SK-N-SH (cell line): ENCODE results near the gene CPNE8.

Source experiments
- CTCF ChIP-seq: fragments of 200-600 bp; sonication (generic); IDR thresholded peaks from 2 replicates; pipeline ENCODE4 v1.6.1; 2017; ENCODE audit warnings: antibody characterized with exemption, mild to moderate bottlenecking, moderate library complexity
- ELF1 ChIP-seq: IDR thresholded peaks from 2 replicates; pipeline ENCODE4 v1.4.0; 2012
- FOXJ3 ChIP-seq: sonication (generic); formaldehyde crosslinking; IDR thresholded peaks from 2 replicates; pipeline ENCODE4 v1.5.1; 2020; ENCODE audit warnings: mild to moderate bottlenecking, missing genetic modification reagents
- RAD21 ChIP-seq: IDR thresholded peaks from 2 replicates; pipeline ENCODE4 v1.6.1; 2012; ENCODE audit warnings: mild to moderate bottlenecking, low read length
- REST ChIP-seq: IDR thresholded peaks from 2 replicates; pipeline ENCODE4 v1.6.1; 2012; ENCODE audit warnings: mild to moderate bottlenecking, low read depth, low read length, moderate library complexity
- RFX5 ChIP-seq: IDR thresholded peaks from 2 replicates; pipeline ENCODE4 v1.6.1; 2012; ENCODE audit warnings: mild to moderate bottlenecking, improper control_type of control experiment, low read length

- TF ChIP-seq CTCF, result no peak
- TF ChIP-seq REST, result no peak
- TF ChIP-seq FOXJ3 (CRISPR knock-in tag), result no peak
- no peak for TF ChIP-seq RFX5
- TF ChIP-seq ELF1, result no peak
- TF ChIP-seq RAD21, result no peak
These were observed 81.7 kb downstream of the CPNE8 start for GRCh38 chr12:38823738-38824137.
